HG02938 (cell line): ENCODE data around the gene MID2.
"Not testable (repeated sequence)": the region's sequence is repeated elsewhere in the genome, so short reads cannot be mapped to it uniquely, and the experiment has no call there.

ENCODE experiments used
- ATAC-seq: cut with Tn5 transposase; IDR thresholded peaks from one replicate; pipeline ENCODE4 v1.9.1; 2021; ENCODE audit warnings: mild to moderate bottlenecking, moderate library complexity; ENCODE audit not compliant: unreplicated experiment

Gene MID2

DNA sequence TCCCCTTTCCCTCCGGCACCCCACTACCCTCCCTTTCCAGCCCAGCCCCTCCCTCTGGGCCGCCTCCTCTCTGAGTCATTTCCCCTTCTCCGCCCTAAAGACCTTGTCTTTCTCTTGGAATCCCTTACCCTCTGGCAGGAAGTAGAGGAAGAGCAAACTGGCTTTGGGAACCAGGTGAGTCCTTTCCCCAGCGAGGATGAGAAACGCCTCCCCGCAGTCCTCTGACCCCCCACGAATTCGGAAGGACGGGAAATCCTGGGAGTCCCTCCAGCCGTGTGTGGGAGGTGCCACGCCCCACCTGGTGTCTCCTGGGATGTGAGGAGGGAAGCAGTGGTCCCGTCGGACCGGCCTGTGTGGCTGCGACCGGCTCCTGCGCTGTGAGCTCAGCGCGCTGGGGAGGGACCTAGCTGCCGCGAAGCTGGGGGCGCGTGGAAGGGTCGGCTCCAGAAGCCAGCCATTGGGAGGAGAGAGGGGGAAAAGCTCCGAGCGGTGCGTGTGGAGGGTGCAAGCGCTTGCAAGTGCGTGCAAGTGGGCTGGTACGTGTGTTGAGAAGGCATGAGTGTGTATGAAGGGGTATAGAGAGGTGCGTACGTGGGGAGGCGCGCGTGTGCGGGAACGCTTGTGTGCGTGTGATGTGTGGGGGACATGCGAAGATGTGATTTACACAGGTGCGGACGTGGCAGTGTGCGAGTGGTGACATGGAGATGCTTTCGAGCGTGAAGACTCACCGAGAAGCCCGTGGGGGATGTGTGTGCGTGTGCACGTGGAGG, 110.2 kb downstream of the MID2 start:
- no peak for ATAC-seq

DNA sequence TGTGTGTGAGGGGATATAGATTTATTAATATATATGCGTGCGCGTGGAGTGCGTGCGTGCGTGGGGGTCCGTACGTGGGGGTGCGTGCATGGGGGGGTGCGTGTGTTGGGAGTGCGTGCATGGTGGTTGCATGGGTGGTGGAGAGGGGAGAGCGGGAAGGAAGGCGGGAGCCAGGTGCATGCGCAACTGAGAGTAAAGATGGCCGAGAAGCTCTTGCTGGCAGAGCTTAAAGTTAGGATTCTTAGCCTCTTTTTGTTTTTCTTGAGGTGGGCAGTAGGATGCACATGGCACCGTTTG, 110.7 kb downstream of the MID2 start:
- ATAC-seq: no peak

DNA sequence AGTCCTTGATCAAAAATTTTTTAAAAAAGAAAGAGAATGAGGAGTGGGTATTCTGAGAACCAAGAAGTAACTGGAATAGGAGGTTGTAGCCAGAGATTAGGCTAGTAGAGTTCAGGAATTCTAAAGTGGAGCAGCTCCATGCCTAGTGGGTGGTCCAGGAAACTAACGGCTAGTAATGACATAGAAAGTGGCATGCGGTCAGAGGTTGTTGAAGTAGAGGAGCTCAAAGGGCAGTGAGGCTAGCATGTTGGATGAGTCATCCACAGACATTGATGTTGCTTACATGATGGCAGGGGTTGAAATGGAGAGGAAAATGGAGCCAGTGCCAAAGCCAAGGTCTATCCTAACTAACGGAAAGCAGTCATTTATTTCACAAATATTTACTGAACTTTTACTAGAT, 114.4 kb downstream of the MID2 start:
- no peak for ATAC-seq

DNA sequence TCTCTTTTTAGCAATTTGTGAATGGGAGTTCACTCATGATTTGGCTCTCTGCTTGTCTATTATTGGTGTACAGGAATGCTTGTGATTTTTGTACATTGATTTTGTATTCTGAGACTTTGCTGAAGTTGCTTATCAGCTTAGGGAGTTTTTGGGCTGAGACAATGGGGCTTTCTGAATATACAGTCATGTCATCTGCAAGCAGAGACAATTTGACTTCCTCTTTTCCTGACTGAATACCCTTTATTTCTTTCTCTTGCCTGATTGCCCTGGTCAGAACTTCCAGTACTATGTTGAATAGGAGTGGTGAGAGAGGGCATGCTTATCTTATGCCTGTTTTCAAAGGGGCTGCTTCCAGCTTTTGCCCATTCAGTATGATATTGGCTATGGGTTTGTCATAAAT, 129.7 kb downstream of the MID2 start:
- ATAC-seq: not testable (repeated sequence)

DNA sequence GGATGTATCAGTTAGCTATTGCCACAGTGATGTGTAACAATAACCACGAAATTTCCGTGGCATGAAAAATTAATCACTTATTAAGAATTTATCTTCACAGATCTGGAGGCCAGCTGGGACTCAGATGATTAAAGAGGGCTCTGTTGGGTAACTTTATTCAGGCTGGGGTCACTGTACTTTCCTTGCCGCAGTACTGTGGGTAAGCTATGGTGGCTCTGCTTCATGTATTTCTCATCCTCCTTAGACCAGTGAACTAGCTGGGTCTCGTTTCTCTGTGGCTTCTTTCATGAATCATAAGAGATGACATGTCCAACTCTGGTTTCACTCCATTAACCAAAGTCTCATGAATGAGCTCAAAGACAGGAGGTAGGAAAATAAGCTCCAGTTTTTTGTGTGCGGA, 143.0 kb downstream of the MID2 start:
- ATAC-seq: peak; percentile 91

DNA sequence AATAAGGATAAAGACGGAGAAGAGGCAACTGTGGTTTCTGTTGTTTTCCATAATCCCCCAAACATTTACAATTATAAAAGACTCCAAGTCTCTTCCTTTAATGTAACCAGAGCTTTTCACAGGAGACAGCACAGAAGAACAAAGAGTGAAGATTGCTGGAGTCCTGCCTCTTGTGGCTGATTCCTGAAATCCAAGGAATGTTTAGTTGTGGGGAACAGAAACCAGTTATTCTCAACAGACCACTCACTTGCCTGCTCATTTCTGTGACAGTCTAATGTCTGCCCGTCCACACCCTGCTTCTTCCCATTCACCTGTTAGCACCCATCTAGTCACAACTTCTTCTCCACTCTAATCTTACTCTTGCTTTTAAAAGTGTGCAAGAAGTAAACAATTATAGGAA, 144.4 kb downstream of the MID2 start:
- no peak for ATAC-seq

DNA sequence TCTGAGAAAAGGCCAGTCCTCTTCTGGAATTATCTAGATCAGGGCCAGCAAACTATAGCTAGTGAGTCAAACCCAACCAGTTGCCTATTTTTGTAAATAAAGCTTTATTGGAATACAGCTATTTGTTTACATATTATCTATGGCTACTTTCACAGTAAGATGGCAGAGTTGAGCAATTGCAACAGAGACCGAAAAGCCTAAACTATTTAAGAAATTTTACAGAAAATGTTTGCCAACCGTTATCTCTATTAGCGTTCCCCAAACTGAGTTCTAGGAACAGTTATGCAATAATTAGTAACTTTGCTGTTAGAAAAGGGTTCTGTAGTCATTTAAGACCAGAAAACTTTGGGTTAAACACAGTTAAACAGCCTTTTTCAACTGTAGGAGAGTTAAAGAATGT, 146.0 kb downstream of the MID2 start:
- ATAC-seq: no peak
